ENCODE data around the gene FAM185A.

DNA sequence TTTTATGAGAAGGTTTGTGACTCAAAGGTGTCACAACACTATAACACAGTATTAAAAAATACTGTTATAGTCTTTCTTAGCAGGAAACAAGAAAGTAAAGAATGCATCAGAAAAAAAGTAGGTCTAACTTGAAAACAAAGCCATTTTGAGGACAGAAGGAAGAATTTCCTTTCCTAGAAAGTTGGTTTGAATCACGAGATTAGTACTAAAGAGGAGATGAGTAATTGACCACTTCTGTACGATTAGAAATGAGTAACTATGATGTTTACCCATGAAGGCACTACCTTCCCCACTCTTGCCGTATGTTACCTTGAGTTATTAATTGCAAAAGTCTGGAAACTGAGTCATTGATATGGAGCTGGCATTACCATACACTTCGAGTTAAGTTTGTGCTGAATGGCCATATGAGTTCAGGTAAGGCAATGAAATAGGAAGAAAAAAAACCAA, 65.2 kb downstream of the FAM185A start:
- TF ChIP-seq YY1 (IDR thresholded peaks at IDR 0.05; ENCODE audit: insufficient read depth, insufficient read length) (no peak), ZNF274 (IDR thresholded peaks at IDR 0.05; ENCODE audit: low read depth, low read length) (no peak)

Data from NT2/D1 (cell line).